ENCODE data around the gene TTYH3. TPM values are rescaled to one million over a fixed set of nuclear protein-coding genes. Genes with fewer than 3 reads are reported as not detected.

Gene TTYH3
- total and polyA plus RNA-seq, 2 of the 13 experiments (the other 11 are each of a cell fraction or from before 2014, with no cell fraction given): 26.3 to 50.0 TPM

- TF ChIP-seq MAX (IDR thresholded peaks at IDR 0.05): peak; percentile 70
- no peak for TF ChIP-seq ZNF572 (CRISPR knock-in tag; IDR thresholded peaks at IDR 0.05)
- TF ChIP-seq ZNF276 (CRISPR knock-in tag; IDR thresholded peaks at IDR 0.05; ENCODE audit: low read depth): no peak
- no peak for TF ChIP-seq ZNF124 (CRISPR knock-in tag; IDR thresholded peaks at IDR 0.05)
- no peak for TF ChIP-seq FIP1L1 (IDR thresholded peaks at IDR 0.05; ENCODE audit: borderline replicate concordance, insufficient read depth, low read depth, low read length)
- TF ChIP-seq TP53 (CRISPR knock-in tag; conservative IDR thresholded peaks at IDR 0.05): no peak
- peak; percentile 68; the same call in 1 of the 2 replicates for TF ChIP-seq ETV5 (CRISPR knock-in tag; IDR thresholded peaks at IDR 0.05; ENCODE audit: borderline replicate concordance)
- peak; percentile 46 for TF ChIP-seq PAXIP1 (CRISPR knock-in tag; conservative IDR thresholded peaks at IDR 0.05)
- TF ChIP-seq UBTF (CRISPR knock-in tag; IDR thresholded peaks at IDR 0.05): peak; percentile 79; the same call in 1 of the 2 replicates
- no peak for TF ChIP-seq KIAA2018 (CRISPR knock-in tag; IDR thresholded peaks at IDR 0.05; ENCODE audit: borderline replicate concordance)
Observed at GRCh38 chr7:2641406-2642393, 9.9 kb downstream of the TTYH3 start (continued).

Measured in HepG2 (cell line).